ENCODE results near the gene SH2D3C.

The SH2D3C gene

GRCh38 chr9:127715470-127716337 lies 62.8 kb downstream of the SH2D3C start, which contains the start of the genes PTRH1 and TTC16:
Gene PTRH1 (minus strand): TSS chr9:127715663. CDS start chr9:127715639, 24 bp downstream.
Gene TTC16 (plus strand): TSS chr9:127716079. CDS start chr9:127716146, 67 bp downstream.
- peak; percentile 89 to 98 for DNase-seq

- DNase-seq, result no peak
Measured at GRCh38 chr9:127714951-127715469, 63.5 kb downstream of the SH2D3C start.

- DNase-seq, result no peak
Measured at GRCh38 chr9:127714020-127714750, 64.3 kb downstream of the SH2D3C start.

DNA sequence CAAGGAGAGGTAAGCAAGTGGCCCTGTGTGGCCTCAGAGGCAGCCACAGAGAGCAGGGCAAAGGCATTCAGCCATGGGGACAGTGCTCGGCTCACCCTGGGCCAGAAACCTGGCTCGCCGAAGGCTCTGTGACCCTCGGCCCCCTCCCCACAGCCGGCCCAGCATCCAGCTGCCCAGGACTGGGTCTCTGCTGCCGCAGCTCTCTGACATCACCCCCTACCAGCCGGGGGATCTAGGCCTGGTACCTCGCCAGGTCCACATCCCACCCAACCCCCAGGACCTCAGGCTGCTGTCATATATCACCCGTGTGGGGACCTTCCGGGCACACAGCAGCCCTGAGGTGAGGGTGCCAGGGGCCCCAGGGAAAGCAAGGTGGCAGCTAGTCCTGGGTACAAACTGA lies 65.6 kb downstream of the SH2D3C start:
- no peak for DNase-seq

DNA sequence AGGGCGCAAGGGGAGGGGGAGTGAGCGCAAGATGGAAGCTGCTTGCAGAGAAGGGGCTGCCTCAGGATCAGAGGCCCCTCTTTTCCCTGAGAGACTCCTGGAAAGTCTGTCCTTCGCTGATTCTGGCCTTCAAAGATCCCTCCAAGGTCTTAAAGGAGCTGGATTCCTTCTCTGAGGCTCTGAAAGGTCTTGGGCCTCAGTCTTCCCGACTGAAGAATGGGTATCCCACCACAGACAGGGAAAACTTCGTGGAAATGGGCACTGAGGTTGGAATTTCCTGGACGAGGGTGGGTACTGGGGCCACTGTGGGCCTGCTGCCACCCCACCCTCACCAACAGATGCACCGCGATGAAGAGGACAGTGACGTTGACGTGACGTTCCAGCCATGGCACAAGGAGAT lies 66.1 kb downstream of the SH2D3C start:
- DNase-seq, result no peak

GRCh38 chr9:127711831-127712274 lies 66.6 kb downstream of the SH2D3C start:
- no peak for DNase-seq

DNA sequence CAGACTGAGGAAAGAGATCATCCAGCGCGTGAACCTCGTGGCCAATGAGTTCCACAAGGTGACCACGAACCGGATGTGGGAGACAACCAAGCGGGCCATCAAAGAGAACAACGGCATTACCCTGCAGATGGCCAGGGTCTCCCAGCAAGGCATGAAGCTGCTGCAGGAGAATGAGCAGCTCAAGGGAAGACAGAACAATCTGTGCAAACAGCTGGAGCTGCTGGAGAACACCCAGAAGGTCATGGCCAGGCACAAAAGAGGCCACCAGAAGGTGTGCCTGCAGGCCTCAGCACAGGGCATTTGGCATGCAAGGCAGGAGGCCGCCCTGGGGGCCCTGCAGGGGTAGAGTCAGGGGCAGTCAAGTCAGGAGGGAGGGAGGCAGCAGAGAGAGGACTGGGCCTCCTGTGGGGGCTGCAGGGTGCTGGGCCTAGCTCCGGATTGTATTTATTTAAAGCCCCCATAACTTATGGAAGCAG lies 67.2 kb downstream of the SH2D3C start:
- DNase-seq, result no peak

GRCh38 chr9:127710204-127710783 lies 68.2 kb downstream of the SH2D3C start:
- no peak for DNase-seq

DNA sequence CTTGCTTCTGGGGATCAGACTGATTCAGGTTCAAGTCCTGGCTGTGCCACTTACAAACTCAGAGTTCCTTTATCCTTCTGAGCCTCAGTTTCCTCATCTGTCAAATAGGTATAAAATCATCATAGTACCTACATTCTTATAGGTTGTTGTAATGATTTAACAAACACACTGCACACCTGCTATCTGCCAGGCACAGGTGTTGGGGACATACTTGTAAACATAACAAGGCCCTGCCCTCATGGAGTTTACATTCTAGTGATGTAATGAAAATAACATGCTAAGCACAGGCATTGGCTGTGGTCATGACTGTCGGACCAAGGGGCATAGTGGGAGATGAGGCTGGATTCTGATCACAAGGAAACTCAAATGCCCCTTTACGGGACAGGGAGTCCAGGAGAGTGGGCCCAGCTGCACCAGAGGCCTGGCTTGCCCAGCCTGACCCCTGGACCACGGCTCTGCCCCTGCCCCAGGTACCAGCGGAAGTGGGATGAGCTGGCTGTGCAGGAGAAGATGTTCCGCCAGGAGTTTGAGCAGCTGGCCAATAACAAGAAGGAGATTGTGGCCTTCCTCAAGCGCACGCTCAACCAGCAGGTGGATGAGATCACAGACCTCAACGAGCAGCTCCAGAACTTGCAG lies 69.4 kb downstream of the SH2D3C start:
- no peak for DNase-seq

DNA sequence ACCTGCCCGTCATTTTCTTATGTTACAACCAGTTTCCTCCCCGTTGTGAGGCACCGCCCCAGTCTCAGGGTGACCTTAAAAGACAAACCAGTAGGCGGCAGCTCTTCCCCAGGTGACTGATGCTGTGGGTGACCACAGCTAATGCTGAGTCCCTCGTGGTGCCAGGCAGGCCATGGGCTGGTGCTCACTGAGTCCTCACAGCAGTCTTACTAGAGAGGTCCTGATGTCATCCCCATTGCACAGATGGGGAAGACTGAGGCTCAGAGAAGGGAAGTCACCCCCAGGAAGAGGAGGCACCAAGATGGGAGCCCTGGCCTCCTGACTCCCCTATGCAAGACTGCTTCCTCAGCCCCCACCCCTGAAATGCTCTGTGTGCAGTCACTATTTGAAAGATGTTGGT lies 70.7 kb downstream of the SH2D3C start:
- DNase-seq, result no peak

DNA sequence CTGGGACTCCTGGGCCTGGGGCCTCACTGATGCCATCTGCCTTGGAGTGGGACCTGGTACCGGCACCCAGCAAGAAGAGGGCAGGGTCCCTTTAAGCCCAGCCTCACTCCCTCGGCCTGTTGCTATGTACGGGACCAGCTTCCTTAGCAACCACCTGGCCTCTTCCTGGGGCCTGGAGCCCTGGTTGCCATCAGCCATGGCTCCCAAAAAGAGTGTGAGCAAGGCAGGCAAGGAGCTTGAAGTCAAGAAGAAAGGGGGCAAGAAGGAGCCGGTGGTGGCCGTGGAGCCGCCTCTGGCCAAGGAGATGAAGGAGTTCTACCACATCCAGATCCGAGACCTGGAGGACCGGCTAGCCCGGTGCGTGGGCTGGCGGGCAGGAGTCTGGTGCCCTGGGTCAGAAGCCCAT lies 71.6 kb downstream of the SH2D3C start, which contains the start of gene CFAP157:
Gene CFAP157 (plus strand): TSS at position 153 of the 406 bp plus-strand sequence. CDS start 44 bp downstream, at position 197.
- no peak for DNase-seq

DNA sequence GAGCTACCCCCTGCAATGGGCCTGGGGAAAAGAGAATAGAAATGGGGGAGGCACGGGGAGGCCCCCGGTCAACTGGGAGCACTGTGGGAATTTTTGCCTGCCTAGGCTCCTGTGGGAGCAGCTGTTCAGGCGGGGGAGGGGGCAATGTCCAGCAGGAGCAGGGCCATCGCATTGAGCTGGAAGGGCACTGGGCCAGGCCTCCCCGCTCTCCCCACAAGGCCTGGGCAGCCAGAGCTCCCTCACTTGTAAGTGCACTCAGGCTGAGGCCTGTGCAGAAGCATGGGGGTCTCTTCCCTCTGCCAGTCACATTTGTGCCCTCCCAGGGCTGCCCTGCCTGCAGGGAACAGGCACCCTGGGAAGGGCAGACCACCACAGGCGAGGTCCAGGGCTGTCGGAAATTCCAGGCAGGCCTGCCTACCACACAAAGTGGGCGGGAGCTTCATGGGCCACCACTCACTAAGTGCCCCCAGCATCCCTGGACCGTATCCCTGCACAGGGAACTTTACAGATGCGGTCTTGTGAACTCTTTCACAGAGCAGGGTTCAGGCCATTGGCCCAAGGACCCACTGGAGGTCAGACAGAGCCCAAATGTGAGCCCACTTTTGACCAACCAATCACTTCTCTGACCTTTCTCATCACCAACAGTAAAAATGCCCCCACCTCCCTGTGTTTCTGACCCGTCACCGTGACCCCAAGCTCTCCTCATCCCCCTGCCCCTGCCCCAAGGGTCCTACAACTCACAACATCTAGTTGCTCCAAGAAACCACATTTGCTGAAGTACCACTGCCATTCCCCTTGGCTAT lies 72.7 kb downstream of the SH2D3C start:
- DNase-seq, result no peak

DNA sequence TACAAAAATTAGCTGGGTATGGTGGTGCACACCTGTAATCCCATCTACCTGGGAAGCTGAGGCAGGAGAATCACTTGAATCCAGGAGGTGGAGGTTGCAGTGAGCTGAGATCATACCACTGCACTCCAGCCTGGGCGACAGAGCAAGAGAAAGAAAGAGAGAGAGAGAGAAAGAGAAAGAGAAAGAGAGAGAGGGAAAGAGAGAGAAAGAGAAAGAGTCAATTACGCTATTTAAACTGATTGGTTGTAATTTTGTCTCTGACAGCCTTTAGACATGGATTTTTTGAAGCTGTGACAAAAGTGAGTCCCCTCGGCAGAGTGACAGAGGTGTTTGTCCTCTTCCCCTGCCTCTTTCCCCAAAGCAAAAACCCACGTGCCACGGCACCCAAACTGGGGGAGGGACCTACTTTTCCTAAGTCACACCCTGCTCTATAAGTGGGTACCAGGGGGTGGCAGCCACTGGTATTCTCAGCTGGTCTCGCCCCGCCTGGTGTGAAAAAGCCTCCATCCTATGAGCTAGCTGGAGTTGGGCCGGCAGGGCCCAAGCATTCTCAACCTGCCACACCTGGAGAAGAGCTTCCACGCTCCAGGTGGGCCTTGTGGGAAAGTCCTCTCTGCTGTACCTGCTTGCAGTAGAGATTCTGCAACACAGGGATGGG lies 75.0 kb downstream of the SH2D3C start:
- DNase-seq, result no peak

DNA sequence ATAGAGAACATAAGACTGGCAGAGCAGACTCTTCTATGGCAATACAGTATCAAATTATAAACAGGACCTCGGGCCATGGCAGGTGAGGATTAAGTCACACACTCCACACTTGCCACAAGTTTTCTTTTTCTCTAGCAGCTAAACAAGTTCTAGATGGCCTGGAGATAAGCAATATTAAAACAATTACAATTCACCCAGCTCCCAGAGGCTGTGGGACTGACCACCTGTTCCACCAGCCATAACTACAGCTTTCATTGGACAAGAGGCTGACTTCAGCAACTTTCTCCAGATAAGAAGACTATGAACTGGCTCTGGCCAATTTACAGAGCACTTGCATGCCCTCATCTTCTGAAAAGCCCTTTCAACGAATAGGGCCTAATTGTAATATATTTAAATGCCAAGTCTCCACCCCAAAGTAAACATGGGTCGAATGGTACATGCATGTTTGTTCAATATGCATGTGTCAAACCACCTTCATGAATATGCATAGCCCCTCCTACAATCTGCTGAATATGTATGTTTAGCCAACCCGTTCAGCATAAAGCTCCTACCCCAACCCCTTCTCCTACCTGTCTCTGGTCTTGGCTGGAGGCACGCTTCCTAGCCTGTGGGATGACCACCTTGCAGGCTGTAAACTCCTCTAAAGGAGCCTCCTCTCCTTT lies 77.7 kb downstream of the SH2D3C start:
- DNase-seq, result no peak

DNA sequence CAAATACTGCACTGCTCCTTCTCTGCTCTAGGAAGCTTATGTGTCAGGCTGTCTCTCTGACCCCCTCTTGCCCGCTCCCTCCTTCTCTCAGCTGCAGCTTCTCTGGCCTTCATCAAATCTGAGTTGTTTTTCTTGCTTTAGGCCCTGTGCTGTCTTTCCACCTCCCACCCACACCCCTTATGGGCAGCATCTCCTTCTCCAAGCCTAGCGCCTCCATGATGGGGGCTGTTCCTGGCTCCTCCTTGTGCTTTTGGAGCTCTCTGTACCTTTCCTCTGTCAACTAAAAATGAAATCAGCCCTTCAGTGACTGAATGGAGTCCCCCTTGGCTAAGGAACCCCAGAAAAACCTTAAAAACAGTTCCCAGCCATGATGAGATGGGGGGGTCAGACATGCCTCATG lies 78.3 kb downstream of the SH2D3C start:
- DNase-seq, result no peak

DNA sequence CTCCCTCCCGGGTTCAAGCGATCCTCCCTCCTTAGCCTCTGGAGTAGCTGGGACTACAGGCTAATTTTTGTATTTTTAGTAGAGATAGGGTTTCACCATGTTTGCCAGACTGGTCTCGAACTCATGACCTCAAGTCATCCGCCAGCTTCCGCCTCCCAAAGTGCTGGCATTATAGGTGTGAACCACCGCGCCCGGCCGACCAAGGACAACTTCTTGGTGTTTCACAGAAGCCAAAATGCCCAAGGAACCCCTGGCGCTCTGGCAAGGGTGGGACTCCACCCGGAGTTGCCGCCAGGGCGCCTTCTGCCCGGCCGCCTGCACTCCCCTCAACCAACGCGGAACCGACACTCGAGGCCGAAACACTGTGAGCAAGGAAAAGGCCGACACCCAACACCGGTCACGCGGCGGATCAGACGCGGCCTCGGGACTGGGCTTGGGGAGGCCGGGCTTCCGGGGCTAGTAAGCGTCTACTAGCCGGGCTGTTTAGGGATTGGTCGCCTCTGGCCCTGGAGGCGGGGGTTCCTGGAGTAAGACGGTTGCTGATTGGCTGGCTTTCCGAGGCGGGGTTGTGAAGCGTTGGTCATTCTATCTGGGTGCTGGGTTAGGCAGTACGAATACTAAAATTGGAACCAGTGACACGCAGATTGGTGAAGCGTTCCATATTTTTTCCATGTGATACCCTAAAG lies 79.3 kb downstream of the SH2D3C start:
- DNase-seq, result peak; percentile 62 to 69

DNA sequence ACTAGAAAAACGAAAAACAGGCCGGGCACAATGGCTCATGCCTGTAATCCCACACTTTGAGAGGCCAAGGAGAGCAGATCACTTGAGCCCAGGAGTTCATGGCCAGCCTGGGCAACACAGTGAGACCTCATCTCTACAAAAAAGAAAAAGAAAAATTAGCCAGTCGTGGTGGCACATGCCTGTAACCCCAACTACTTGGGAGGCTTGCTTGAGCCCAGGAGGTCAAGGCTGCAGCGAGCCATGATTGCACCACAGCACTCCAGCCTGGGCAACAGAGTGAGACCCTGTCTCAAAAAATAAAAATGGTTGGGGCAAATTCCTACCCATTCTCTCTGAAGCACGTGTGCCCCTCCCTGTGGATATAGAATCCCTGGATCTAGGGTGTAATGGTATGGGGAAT lies 80.1 kb downstream of the SH2D3C start:
- DNase-seq, result no peak

GRCh38 chr9:127697575-127697974 lies 80.9 kb downstream of the SH2D3C start:
- DNase-seq, result no peak

DNA sequence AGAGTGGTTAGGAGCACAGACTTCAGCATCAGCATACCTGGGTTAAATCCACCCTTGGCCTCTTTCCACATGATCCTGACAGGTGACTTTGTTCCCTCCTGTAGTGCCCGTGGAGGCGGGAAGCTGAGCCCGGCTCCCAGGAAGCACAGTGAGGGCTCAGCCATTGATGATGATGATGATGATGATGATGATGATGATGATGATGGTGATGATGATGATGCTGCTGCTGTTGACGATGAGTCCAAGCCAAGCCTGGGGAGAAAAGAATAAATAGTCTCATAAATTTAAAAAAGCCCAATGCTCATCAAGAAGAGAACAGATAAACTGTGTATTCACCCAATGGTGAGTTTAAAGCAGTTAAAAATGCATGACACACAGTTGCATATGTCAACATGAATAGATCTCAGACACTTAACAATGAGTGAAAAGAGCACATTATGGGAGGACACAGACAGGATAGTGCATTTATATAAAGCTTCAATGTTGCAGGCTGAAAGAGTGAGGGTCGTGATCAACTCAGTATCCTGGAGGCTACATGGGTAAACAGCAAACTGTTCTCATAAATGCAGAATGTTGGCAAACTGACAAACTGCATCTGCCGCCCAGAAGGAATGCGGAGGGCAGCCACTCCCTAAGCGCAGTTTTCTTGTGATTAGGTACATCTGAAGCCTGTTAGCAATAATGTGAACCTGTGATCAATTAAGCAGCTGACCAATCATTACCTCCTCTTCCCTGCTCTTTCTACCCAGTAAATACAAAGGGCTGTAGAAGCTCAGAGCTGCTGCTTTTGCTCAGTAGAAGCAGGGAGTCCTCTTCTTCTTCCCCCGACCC lies 83.4 kb downstream of the SH2D3C start:
- DNase-seq, result no peak

Data from bone marrow (tissue), 2 donors.